ENCODE results near the gene RNF126. TPM values are rescaled to one million over a fixed set of nuclear protein-coding genes. Genes with fewer than 3 reads are reported as not detected.
"Not testable (repeated sequence)": the region's sequence is repeated elsewhere in the genome, so short reads cannot be mapped to it uniquely, and the experiment has no call there.

RNF126 gene
- total and polyA plus RNA-seq, 5 donors: 21.7 to 37.6 (median 25.6) TPM

DNA sequence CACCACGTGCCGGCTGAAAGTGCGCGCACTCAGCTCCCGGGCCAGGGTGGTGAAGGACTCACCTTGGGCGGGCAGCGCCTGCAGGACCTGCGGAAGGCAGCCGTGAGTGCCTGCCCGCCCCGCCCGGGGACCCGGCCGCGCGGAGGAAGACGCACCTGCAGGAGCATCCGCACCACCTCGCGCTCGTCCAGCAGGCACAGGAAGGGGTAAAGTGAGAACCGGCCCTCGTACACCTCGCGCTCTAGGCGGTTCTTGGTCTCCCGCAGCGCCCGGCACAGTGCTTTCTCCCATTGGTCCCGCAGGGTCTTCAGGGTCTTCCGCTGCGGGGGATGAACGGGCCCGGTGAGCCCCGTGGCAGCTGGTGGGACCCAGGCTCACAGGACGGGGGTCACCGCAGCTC is 40.3 kb downstream of the RNF126 start:
- WGBS: 96% methylated on average over 37 of the region's 37 CpGs
- Histone ChIP-seq H3K4me3 (ENCODE audit: low read length) (no peak overlapping the region), H3K4me1 (ENCODE audit: control insufficient read depth, insufficient read depth, low read length) (no peaks in the 10 kb centered on the region), H3K27me3 (ENCODE audit: control insufficient read depth, insufficient read depth) (no peaks in the 10 kb centered on the region), H3K27ac (ENCODE audit: low read length) (no peak overlapping the region), H3K9me3 (ENCODE audit: control insufficient read depth, low read length) (no peaks in the 10 kb centered on the region)
- intact Hi-C loops (cut with DNase I): no loop called here
- no peak for ATAC-seq
- no peak for DNase-seq

DNA sequence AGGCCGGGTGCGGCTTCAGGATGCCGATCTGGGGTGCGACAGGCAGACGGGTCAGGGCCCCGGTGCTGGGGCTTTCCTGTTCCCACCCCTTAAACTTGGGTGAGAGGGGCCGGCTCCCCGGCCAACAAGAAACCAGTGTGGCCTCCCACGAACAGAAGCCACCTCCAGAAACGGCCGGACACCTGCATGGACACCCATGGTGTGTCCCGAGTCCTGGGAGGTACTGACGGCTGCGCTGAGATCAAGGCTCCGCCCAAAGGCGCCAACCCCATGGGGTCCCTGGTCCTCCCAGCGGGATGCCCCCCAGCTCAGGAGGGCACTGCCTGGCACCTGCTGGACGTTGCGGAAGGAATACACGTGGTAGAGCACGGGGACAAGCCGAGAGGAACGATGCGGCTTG is 41.2 kb downstream of the RNF126 start:
- Histone ChIP-seq H3K9me3 (ENCODE audit: control insufficient read depth, low read length) (no peaks in the 10 kb centered on the region), H3K4me1 (ENCODE audit: control insufficient read depth, insufficient read depth, low read length) (no peaks in the 10 kb centered on the region), H3K27me3 (ENCODE audit: control insufficient read depth, insufficient read depth) (no peaks in the 10 kb centered on the region), H3K4me3 (ENCODE audit: low read length) (no peak overlapping the region), H3K27ac (ENCODE audit: low read length) (no peak overlapping the region)
- intact Hi-C loops (cut with DNase I): no loop called here
- ATAC-seq (no peak), DNase-seq (peak in 1 of 3 donors; percentile 41)
- 92% methylated on average over 24 of the region's 24 CpGs for WGBS

DNA sequence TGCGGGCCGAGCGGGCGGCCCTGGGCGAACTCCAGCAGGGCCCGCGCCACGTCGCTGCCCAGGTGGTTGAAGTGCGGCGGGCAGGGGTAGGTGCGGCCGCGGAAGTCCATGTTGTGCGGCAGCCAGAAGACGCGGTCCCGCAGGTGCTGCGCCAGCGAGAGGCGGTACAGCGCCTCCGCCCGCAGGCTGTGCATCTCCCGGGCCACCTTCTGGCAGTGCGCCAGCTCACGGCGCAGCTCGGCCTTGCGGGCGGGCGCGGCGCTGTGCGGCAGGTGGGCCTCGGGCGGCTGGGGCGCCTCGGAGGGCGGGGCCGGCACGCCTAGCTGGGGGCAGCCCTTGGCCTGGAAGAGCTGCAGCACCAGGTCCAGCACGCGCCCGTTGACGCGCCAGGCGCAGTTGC is 41.8 kb downstream of the RNF126 start:
- intact Hi-C loops (cut with DNase I); H3K4me3 ChIP-seq (ENCODE audit: low read length); H3K27ac ChIP-seq (ENCODE audit: low read length); H3K4me1 ChIP-seq (ENCODE audit: control insufficient read depth, insufficient read depth, low read length); ATAC-seq; H3K9me3 ChIP-seq (ENCODE audit: control insufficient read depth, low read length); H3K27me3 ChIP-seq (ENCODE audit: control insufficient read depth, insufficient read depth): not testable (repeated sequence)
- peak in 1 of 3 donors; percentile 54 for DNase-seq
- 98% methylated on average over 48 of the region's 48 CpGs for WGBS

DNA sequence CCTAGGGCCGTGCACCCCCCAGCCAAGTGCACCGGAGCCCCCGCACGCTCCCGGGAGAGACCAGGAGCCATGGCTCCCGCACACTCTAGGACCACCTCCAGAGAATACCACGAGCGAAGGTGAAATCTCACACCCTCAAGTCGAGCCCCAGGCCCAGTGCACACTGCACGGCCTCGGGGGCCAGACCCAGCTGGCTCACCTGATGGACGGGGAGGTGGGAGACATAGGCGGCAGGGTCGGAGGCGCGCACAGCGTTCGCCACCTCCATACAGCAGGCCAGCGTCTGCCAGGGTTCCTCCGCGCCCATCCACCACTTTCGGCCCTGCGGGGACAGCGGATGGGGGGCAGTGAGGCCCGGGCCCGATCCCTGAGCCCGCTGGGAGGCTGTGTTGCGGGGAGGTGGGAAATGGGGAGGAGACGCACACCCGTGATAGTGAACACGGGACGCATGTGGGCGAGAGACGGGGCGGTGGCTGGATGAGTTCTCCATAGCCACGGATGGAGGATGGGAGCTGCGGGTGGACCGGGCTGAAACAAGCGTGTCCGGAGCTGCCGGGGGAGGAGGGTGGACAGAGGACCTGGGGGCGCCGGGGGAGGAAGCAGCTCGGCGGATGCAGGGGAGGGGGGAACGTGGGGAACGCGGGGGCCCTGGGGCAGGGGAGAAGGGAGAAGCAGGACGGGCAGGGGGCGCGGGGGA is 42.7 kb downstream of the RNF126 start:
- no peaks in the 10 kb centered on the region for H3K4me1 ChIP-seq (ENCODE audit: control insufficient read depth, insufficient read depth, low read length)
- ATAC-seq (no peak), DNase-seq (peak in 1 of 3 donors; percentile 44)
- H3K9me3 ChIP-seq (ENCODE audit: control insufficient read depth, low read length): no peaks in the 10 kb centered on the region
- intact Hi-C loops (cut with DNase I): no loop called here
- no peak overlapping the region for H3K4me3 ChIP-seq (ENCODE audit: low read length)
- no peak overlapping the region for H3K27ac ChIP-seq (ENCODE audit: low read length)
- H3K27me3 ChIP-seq (ENCODE audit: control insufficient read depth, insufficient read depth): no peaks in the 10 kb centered on the region
- 93% methylated on average over 51 of the region's 51 CpGs for WGBS

DNA sequence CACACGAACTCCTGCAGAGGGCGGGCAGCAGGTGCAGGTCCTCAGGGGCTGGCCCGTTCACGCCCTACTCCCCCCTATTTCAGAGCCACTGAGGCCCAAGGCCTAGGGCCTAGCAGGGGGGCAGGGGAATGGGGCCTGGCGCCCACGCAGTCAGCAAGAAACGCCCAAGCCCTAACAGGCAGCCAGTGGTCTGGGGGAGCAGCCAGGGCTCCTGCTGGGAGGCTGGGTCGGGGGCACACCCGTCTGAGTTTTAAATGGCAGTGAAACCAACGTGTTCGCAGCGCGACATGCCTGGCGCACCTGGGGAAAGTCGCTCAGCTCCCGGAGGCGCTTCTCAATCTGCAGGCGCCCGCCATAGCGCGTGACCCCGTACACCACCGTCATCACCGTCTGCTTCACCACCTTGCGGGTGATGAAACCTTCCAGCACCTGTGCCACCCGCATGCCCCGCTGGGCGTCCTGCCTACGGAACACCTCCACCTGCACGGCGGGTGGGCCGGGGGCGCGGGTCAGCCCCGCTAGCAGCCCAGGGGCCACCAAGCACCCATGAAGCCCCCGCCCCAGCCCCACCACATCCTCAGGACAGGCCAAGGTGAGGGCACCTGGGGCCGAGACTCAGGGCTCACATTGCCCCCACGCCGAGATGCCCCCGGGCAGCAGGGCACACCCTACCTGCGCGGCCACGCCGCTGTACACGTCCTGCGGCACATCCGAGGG is 43.6 kb downstream of the RNF126 start:
- Histone ChIP-seq H3K27ac (ENCODE audit: low read length) (no peak overlapping the region), H3K9me3 (ENCODE audit: control insufficient read depth, low read length) (no peaks in the 10 kb centered on the region), H3K4me3 (ENCODE audit: low read length) (no peak overlapping the region), H3K27me3 (ENCODE audit: control insufficient read depth, insufficient read depth) (no peaks in the 10 kb centered on the region), H3K4me1 (ENCODE audit: control insufficient read depth, insufficient read depth, low read length) (no peaks in the 10 kb centered on the region)
- DNase-seq (peak in 2 of 3 donors; percentile 44 to 49), ATAC-seq (no peak)
- intact Hi-C loops (cut with DNase I): no loop called here
- WGBS: 95% methylated on average over 47 of the region's 47 CpGs

DNA sequence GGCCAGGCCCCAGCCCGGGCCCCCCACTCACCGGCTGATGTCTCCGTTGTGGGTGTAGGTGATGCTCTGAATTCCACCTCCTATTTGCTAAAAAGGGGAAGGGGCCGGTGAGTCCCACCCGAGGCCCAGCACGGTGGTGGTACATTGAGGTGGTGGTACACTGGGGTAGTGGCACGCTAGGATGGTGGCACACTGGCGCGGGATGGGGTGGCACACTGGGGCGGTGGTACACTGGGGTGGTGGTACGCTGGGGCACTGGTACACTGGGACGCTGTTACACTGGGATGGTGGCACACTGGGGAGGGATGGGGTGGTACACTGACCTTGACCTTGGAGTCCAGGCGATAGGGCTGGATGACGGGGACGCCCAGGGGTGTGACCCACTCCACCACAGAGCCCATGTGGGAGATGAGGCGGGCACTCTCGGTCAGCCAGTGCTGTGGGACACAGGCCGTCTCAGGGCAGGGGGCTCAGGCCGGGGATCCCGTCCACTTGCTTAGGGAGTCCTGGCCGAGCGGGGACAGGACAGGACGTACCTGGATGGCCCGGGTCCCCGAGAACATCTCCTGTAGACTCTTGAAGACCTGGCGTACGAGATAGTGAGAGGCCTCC is 44.2 kb downstream of the RNF126 start:
- 94% methylated on average over 27 of the region's 27 CpGs for WGBS
- Histone ChIP-seq H3K9me3 (ENCODE audit: control insufficient read depth, low read length) (no peaks in the 10 kb centered on the region), H3K27ac (ENCODE audit: low read length) (no peak overlapping the region), H3K4me1 (ENCODE audit: control insufficient read depth, insufficient read depth, low read length) (no peaks in the 10 kb centered on the region), H3K27me3 (ENCODE audit: control insufficient read depth, insufficient read depth) (no peaks in the 10 kb centered on the region), H3K4me3 (ENCODE audit: low read length) (no peak overlapping the region)
- ATAC-seq (no peak), DNase-seq (peak in 1 of 3 donors; percentile 39)
- intact Hi-C loops (cut with DNase I): no loop called here

DNA sequence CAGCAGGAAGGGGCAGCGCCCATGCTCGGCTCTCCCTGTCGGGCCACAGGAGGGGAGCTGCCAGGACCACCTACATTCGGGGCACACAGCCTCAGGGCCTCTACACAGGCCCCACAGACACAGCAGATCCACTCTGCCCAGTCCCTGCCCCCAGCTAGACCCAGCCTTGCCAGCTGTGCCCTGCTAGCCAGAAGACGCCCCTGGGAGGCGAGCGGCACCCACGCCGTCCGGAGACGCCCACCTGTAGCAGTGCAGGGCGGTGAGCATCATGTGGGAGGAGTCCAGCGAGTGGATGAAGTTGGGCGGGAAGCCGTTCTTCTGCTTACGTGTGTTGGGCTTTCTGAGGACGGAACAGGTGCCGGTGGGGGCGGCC is 44.8 kb downstream of the RNF126 start:
- Histone ChIP-seq H3K27me3 (ENCODE audit: control insufficient read depth, insufficient read depth) (no peaks in the 10 kb centered on the region), H3K4me3 (ENCODE audit: low read length) (no peak overlapping the region), H3K9me3 (ENCODE audit: control insufficient read depth, low read length) (no peaks in the 10 kb centered on the region), H3K4me1 (ENCODE audit: control insufficient read depth, insufficient read depth, low read length) (no peaks in the 10 kb centered on the region), H3K27ac (ENCODE audit: low read length) (no peak overlapping the region)
- intact Hi-C loops (cut with DNase I): no loop called here
- ATAC-seq (no peak), DNase-seq (peak in 1 of 3 donors; percentile 31)
- WGBS: 90% methylated on average over 19 of the region's 19 CpGs

DNA sequence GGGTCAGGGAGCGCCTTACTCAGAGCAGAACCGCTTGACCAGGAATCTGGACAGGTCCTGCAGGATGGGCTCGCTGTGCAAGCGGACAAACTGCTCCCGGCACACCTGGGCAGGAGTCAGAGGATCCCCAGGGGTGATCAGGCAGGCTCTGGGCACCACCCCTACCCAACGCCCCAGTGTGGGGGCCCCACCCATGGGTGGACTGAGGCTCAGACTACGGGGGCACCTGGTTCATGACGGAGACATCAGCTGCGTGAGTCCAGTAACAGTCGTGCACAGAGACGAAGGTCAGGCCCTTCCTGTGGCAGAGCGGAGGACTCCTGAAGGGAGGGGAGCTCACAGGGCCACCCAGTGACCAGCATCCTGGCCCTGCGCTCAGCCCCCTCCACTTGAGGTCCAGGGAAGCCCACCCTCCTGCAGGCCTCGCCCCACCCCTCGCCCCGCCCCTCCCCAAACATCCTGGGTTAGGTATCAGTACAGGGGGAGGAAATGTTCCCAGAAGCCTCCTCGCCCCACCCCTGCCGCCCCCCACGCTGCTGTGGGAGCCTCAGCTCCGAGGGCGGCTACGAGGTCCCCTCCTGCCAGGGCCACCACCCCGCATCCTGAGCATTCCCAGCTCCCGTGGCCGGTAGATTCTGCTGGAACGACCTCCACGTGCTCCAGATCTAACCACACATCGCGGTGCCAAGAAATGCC is 45.3 kb downstream of the RNF126 start:
- ATAC-seq (no peak), DNase-seq (no peak)
- Histone ChIP-seq H3K27ac (ENCODE audit: low read length) (no peak overlapping the region), H3K4me1 (ENCODE audit: control insufficient read depth, insufficient read depth, low read length) (no peaks in the 10 kb centered on the region), H3K27me3 (ENCODE audit: control insufficient read depth, insufficient read depth) (no peaks in the 10 kb centered on the region), H3K9me3 (ENCODE audit: control insufficient read depth, low read length) (no peaks in the 10 kb centered on the region), H3K4me3 (ENCODE audit: low read length) (no peak overlapping the region)
- intact Hi-C loops (cut with DNase I): no loop called here
- WGBS: 88% methylated on average over 29 of the region's 29 CpGs

DNA sequence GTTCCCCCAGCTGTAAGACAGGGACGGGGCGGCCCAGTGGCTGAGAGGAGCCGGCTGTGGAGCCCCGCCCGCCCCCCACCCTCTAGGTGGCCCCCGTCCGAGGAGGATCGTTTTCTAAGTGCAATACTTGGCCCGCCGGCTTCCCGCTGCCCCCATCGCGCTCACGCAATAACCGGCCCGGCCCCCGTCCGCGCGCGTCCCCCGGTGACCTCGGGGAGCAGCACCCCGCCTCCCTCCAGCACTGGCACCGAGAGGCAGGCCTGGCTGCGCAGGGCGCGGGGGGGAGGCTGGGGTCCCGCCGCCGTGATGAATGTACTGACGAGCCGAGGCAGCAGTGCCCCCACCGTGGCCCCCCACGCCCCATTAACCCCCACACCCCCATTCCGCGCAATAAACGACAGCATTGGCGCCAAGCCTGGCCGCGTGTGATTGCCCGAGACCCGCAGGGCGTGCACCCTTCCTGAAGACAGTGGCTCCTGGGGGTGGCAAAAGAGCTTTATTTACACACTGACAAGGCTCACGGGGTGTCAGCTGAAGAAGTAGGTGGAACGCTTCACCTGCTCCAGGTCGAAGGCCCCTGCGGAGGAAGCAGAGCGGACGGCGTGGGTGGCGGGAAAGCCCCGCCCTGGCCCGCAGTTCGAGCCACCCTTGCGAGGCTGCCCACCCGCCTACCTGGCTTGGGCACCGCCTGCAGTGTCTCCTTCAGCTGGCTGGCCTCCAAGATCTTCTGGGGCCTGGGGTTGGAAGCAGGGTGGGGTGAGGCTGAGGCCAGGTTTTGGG is 46.1 kb downstream of the RNF126 start:
- intact Hi-C loops (cut with DNase I): no loop called here
- no peaks in the 10 kb centered on the region for H3K27me3 ChIP-seq (ENCODE audit: control insufficient read depth, insufficient read depth)
- H3K27ac ChIP-seq (ENCODE audit: low read length): no peak overlapping the region
- DNase-seq: peak in 1 of 3 donors; percentile 55
- H3K4me3 ChIP-seq (ENCODE audit: low read length): no peak overlapping the region
- no peaks in the 10 kb centered on the region for H3K4me1 ChIP-seq (ENCODE audit: control insufficient read depth, insufficient read depth, low read length)
- ATAC-seq: no peak
- 88% methylated on average over 58 of the region's 58 CpGs for WGBS
- no peaks in the 10 kb centered on the region for H3K9me3 ChIP-seq (ENCODE audit: control insufficient read depth, low read length)

DNA sequence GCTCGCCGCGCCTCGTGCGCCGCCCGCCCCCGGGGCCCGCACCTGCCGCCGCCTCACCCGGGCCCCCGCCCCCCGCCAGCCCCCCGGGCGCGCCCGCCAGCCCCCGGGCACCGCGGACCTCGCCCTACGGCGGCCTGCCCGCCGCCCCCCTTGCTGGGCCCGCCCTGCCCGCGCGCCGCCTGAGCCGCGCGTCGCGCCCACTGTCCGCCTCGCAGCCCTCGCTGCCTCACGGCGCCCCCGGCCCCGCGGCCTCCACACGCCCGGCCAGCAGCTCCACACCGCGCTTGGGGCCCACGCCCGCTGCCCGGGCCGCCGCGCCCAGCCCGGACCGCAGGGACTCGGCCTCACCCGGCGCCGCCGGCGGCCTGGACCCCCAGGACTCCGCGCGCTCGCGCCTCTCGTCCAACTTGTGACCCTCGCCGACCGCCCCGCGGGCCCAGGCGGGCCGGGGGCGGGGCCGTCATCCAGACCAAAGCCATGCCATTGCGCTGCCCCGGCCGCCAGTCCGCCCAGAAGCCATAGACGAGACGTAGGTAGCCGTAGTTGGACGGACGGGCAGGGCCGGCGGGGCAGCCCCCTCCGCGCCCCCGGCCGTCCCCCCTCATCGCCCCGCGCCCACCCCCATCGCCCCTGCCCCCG is 46.8 kb downstream of the RNF126 start:
- H3K4me3 ChIP-seq (ENCODE audit: low read length): no peak overlapping the region
- DNase-seq: no peak

More for the DNA sequence above, 46.8 kb downstream of the RNF126 start:
- intact Hi-C loops (cut with DNase I): no loop called here
- Histone ChIP-seq H3K9me3 (ENCODE audit: control insufficient read depth, low read length) (no peaks in the 10 kb centered on the region), H3K27ac (ENCODE audit: low read length) (no peak overlapping the region), H3K27me3 (ENCODE audit: control insufficient read depth, insufficient read depth) (no peaks in the 10 kb centered on the region), H3K4me1 (ENCODE audit: control insufficient read depth, insufficient read depth, low read length) (no peaks in the 10 kb centered on the region)
- 13% methylated on average over 82 of the region's 97 CpGs for WGBS
- ATAC-seq: no peak
